DND-41 (cell line): Measurements from ENCODE around the gene ISG20L2.

Experiments used
- EZH2 ChIP-seq: IDR thresholded peaks from 3 replicates; pipeline ENCODE4 v1.6.1; 2012; ENCODE audit warnings: borderline replicate concordance, low read depth, mild to moderate bottlenecking, moderate library complexity, low read length, inconsistent platforms; ENCODE audit not compliant: severe bottlenecking
- TF ChIP-seq, protein P1 (sequence below): IDR thresholded peaks from 2 replicates; pipeline ENCODE4 v1.5.1; 2012; ENCODE audit warnings: borderline replicate concordance, low read length, moderate library complexity, mild to moderate bottlenecking; ENCODE audit not compliant: poor library complexity, severe bottlenecking; ENCODE audit errors: extremely low read depth

DNA sequence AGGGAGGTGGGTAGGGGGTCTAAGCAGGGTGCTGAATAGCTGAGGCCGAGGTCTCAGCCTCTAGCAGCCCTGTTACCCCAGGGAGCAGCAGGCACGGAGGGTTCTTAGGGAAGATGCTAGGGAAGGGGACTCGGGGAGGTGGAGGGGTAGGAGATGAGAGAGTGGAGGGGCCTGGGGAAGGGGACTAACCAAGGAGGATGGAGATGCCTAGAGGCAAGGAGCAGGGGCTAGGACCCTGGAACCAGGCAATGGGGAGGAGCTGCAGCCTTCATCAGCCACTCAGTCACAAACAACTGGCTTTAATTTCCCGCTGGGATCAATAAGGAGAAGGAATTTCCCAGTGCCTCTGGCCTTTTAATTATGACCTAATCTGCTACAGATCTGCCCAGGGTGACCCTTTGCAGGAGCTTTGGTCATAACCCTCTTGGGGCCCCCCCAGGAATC lies 20.3 kb downstream of the ISG20L2 start:
- no peak for TF ChIP-seq EZH2
- TF ChIP-seq, protein P1, sequence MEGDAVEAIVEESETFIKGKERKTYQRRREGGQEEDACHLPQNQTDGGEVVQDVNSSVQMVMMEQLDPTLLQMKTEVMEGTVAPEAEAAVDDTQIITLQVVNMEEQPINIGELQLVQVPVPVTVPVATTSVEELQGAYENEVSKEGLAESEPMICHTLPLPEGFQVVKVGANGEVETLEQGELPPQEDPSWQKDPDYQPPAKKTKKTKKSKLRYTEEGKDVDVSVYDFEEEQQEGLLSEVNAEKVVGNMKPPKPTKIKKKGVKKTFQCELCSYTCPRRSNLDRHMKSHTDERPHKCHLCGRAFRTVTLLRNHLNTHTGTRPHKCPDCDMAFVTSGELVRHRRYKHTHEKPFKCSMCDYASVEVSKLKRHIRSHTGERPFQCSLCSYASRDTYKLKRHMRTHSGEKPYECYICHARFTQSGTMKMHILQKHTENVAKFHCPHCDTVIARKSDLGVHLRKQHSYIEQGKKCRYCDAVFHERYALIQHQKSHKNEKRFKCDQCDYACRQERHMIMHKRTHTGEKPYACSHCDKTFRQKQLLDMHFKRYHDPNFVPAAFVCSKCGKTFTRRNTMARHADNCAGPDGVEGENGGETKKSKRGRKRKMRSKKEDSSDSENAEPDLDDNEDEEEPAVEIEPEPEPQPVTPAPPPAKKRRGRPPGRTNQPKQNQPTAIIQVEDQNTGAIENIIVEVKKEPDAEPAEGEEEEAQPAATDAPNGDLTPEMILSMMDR = no peak
